A673 (cell line): ENCODE data around the gene ACTL8.

Experiments used
- EZH2 ChIP-seq: fragments of 200-600 bp; sonication (generic); IDR thresholded peaks from 2 replicates; pipeline ENCODE4 v1.6.1; 2017; ENCODE audit warnings: borderline replicate concordance, low read depth, mild to moderate bottlenecking, mixed read lengths, antibody characterized with exemption, low read length; ENCODE audit not compliant: poor library complexity, severe bottlenecking
- TF ChIP-seq, protein P1 (sequence below): fragments of 300-800, 200-600 bp; sonication (generic); conservative IDR thresholded peaks from 2 replicates; pipeline ENCODE4 v1.5.1; 2017; ENCODE audit warnings: low read depth, mild to moderate bottlenecking, antibody characterized with exemption, low read length, moderate library complexity, mixed read lengths

DNA sequence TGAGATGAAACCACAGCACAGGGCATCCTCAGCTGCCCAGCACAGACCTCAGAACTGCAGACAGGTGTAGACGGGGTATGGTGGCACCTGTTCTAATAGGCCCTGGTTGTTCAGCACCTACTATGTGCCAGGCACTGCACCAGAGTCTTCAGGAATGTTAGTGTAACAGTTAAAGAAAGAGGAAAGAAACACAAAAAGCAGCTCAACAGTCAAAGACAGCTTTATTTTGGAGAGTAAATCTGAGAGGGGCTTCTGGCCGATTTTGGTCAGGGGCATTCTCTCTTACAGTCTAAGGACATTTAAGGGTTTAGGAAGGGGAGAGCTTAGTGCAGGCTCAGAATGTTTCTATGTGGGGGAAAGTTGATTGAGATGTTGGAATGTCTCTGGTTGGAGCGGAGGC, 45.2 kb upstream of the ACTL8 start:
- TF ChIP-seq, protein P1, sequence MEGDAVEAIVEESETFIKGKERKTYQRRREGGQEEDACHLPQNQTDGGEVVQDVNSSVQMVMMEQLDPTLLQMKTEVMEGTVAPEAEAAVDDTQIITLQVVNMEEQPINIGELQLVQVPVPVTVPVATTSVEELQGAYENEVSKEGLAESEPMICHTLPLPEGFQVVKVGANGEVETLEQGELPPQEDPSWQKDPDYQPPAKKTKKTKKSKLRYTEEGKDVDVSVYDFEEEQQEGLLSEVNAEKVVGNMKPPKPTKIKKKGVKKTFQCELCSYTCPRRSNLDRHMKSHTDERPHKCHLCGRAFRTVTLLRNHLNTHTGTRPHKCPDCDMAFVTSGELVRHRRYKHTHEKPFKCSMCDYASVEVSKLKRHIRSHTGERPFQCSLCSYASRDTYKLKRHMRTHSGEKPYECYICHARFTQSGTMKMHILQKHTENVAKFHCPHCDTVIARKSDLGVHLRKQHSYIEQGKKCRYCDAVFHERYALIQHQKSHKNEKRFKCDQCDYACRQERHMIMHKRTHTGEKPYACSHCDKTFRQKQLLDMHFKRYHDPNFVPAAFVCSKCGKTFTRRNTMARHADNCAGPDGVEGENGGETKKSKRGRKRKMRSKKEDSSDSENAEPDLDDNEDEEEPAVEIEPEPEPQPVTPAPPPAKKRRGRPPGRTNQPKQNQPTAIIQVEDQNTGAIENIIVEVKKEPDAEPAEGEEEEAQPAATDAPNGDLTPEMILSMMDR: no peak
- no peak for TF ChIP-seq EZH2
